Pancreas (tissue), 10 donors: ENCODE results near the gene NRTN. TPM values are rescaled to one million over a fixed set of nuclear protein-coding genes. Genes with fewer than 3 reads are reported as not detected.

ENCODE experiments used
- ATAC-seq, 4 donors: fragments of 200-7000 bp; cut with Tn5 transposase; one replicate each; pipeline versions ENCODE4 v1.8.0 to v1.9.1; 2020; ENCODE audit warnings: mild to moderate bottlenecking in 4 of 4, moderate library complexity in 4 of 4
- DNase-seq, 6 donors: peaks; one replicate each; pipeline ENCODE4 v3.0.0-alpha.2; 2020
- FAIRE-seq: peaks from 2 replicates; lab custom pipeline; 2012; peaks lifted over from hg19 to GRCh38; lab: Jason Lieb, UNC
- H3K27ac ChIP-seq, 4 donors: fragments of 200-600 bp; sonication (generic); 1 replicate in 3 of 4; 2 replicates in 1 of 4; pipeline versions ENCODE4 v1.5.0 to v1.8.0; 2020
- H3K27me3 ChIP-seq, 4 donors: fragments of 200-600 bp; one replicate each; pipeline ENCODE4 v1.8.0; 2021
- H3K36me3 ChIP-seq, 3 donors: fragments of 200-600 bp; sonication (generic) in 1 of 3; one replicate each; pipeline versions ENCODE4 v1.5.0 to v1.8.0; 2020 to 2021
- H3K4me1 ChIP-seq, 3 donors: fragments of 200-600 bp; one replicate each; pipeline ENCODE4 v1.8.0; 2021
- H3K4me3 ChIP-seq, 4 donors: fragments of 200-600 bp; sonication (generic) in 2 of 4; one replicate each; pipeline versions ENCODE4 v1.5.0 to v1.8.0; 2020 to 2021
- H3K9me3 ChIP-seq, 4 donors: fragments of 200-600 bp; one replicate each; pipeline ENCODE4 v1.8.0; 2021
- CTCF ChIP-seq, 4 donors: fragments of 200-600 bp; sonication (generic) in 3 of 4; IDR thresholded peaks; one replicate each; pipeline versions ENCODE4 v1.5.0 to v1.8.0; 2021; ENCODE audit warnings: antibody characterized with exemption in 4 of 4
- WGBS, 2 donors: extraction: QIAGEN DNeasy Blood & Tissue Kit; methylation state at CpG; one replicate each; pipeline ENCODE4 v1.1.7; 2013; 5-methylcytosine and 5-hydroxymethylcytosine counted together
- intact Hi-C, 3 donors: fragments of 100-400 bp; cut with DNase I; formaldehyde crosslinking; loops; one replicate each; pipeline versions ENCODE4 v1.11.1 to v1.14.2; 2022
- polyA plus RNA-seq, 2 donors: library from polyadenylated mRNA; stranded (reverse); fragments of 200-250 nt; gene quantifications; one replicate each; pipeline ENCODE4 v1.2.3, GENCODE V29; 2013
- total RNA-seq, 6 donors: library from RNA; stranded (reverse); fragmentation: NEBNext Ultra II Directional in 4 of 6; extraction: Animal tissue kit (Norgen Biotek cat#: 25700) in 4 of 6; gene quantifications; one replicate each; pipeline versions ENCODE4 v1.2.1 to v1.2.4, GENCODE V29; 2021 to 2023
- donor health status: healthy with polysubstance abuse.
- donor health status: DM: no; HTN: no; CAD: no; lungs with moderate emphysema.
- donor health status: DM: no; HTN: no; CAD: no.
- donor health status: control.
- donor health status: control.
- donor health status: Bipolar disorder and iron deficiency.
- donor health status: DM: yes; HTN: yes; CAD: no.
- donor health status: DM: no; HTN: no; CAD: no.
- donor health status: DM: no; HTN: no; CAD: no.
- donor health status: DM: yes; HTN: yes; CAD: no.

Gene NRTN
- total and polyA plus RNA-seq, 8 donors = 5.0 to 15.2 (median 9.8) TPM

DNA sequence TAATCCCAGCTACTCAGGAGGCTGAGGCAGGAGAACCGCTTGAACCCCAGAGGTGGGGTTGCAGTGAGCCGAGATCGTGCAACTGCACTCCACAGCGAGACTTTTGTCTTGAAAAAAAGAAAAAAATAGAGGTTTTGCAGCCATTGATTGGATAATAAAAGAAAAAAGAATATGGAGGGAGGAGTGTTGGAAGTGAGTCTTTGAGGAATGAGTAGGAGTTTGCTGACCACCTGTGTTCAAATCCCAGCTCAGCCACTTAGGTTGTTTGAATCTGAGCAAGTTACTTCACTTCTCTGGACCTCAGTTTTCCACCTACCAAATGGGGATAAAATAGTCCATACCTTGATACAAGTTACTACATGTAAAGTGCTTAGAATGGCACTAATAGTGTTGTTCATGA lies 6.2 kb downstream of the NRTN start:
- H3K36me3 ChIP-seq = no peaks in the 10 kb centered on the region
- no peaks in the 10 kb centered on the region for H3K9me3 ChIP-seq
- no peak overlapping the region for H3K27ac ChIP-seq
- intact Hi-C loops = loop anchor here in 1 of 3 donors (5.0 kb wide), 1 partner anchor 86 kb away; no protein-coding TSS in a partner anchor
- no peak overlapping the region for H3K4me3 ChIP-seq
- DNase-seq (no peak), ATAC-seq (no peak), FAIRE-seq (no peak)
- H3K4me1 ChIP-seq = no peaks in the 10 kb centered on the region
- H3K27me3 ChIP-seq = no peaks in the 10 kb centered on the region
- no peak for TF ChIP-seq CTCF (IDR thresholded peaks at IDR 0.05)
- 96 to 98% methylated on average over 4 of the region's 4 CpGs for WGBS, 2 donors

- DNase-seq = no peak
- H3K27ac ChIP-seq = no peak overlapping the region
- intact Hi-C loops = loop anchor here in 1 of 3 donors (5.0 kb wide), 1 partner anchor 83 kb away; no protein-coding TSS in a partner anchor
- no peaks in the 10 kb centered on the region for H3K27me3 ChIP-seq
- H3K4me3 ChIP-seq = no peak overlapping the region
- H3K4me1 ChIP-seq = no peaks in the 10 kb centered on the region
- TF ChIP-seq CTCF (IDR thresholded peaks at IDR 0.05) = no peak
- WGBS, 2 donors = 81 to 84% methylated on average over 9 of the region's 9 CpGs
- no peaks in the 10 kb centered on the region for H3K9me3 ChIP-seq
- no peak for FAIRE-seq
- no peaks in the 10 kb centered on the region for H3K36me3 ChIP-seq
- ATAC-seq = no peak
These were observed 9.4 kb downstream of the NRTN start for GRCh38 chr19:5814123-5814851.

DNA sequence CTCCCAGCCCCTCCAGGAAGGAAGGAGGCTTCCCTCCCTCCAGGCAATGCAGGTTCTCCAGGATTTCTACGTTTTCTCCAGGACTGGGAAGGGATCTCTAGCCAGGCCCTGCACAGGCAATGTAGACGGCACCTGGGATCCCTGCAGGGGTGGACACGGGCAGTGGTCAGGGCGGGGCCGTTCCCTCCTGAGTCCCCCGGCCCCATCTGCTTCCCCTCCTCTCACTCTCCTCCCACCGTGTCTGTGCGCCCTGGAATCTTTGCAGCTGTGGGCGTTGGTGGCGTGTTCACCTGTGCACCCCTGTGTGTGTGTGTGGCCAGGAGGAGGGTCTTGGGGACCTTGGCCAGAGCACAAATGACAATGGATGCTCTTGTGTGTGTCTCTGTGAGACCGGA lies 10.0 kb downstream of the NRTN start:
- no peak overlapping the region for H3K4me3 ChIP-seq
- ATAC-seq (no peak), FAIRE-seq (no peak), DNase-seq (no peak)
- H3K27me3 ChIP-seq = no peaks in the 10 kb centered on the region
- no peaks in the 10 kb centered on the region for H3K9me3 ChIP-seq
- intact Hi-C loops = loop anchor here in 1 of 3 donors (5.0 kb wide), 1 partner anchor 82 kb away; no protein-coding TSS in a partner anchor
- 74% methylated on average over 11 of the region's 11 CpGs for WGBS, 2 donors
- no peak for TF ChIP-seq CTCF (IDR thresholded peaks at IDR 0.05)
- no peak overlapping the region for H3K27ac ChIP-seq
- no peaks in the 10 kb centered on the region for H3K36me3 ChIP-seq
- no peaks in the 10 kb centered on the region for H3K4me1 ChIP-seq

GRCh38 chr19:5817218-5817617 lies 12.4 kb downstream of the NRTN start:
- no peaks in the 10 kb centered on the region for H3K9me3 ChIP-seq

More at GRCh38 chr19:5817218-5817617, 12.4 kb downstream of the NRTN start:
- WGBS, 2 donors = 91 to 98% methylated on average over 2 of the region's 2 CpGs
- DNase-seq = no peak
- TF ChIP-seq CTCF (IDR thresholded peaks at IDR 0.05) = no peak
- no peaks in the 10 kb centered on the region for H3K36me3 ChIP-seq
- H3K4me1 ChIP-seq = peaks cover 1 to 3% (median 2%) of the 10 kb centered on the region in 3 donors
- intact Hi-C loops = no loop called here
- no peak for ATAC-seq
- no peak for FAIRE-seq
- H3K27ac ChIP-seq = no peak overlapping the region
- H3K27me3 ChIP-seq = no peaks in the 10 kb centered on the region
- no peak overlapping the region for H3K4me3 ChIP-seq
